K562 (cell line): ENCODE results near the gene DYNC1H1. TPM values are rescaled to one million over a fixed set of nuclear protein-coding genes. Genes with fewer than 3 reads are reported as not detected.

Experiments used
- ATAC-seq: fragments of 200-7000 bp; cut with Tn5 transposase; 3 replicates; pipeline ENCODE4 v1.9.1; 2020; ENCODE audit warnings: moderate library complexity
- BruUV-seq: library from RNA; stranded (reverse); fragments of 400-500 nt; replicated peaks from 2 replicates; lab custom pipeline; 2021; lab: Mats Ljungman, UMichigan
- CTCF ChIA-PET: fragments of 300-600 bp; formaldehyde crosslinking; extraction: SDS; loops from one replicate; lab custom pipeline; 2021; ENCODE audit warnings: low intra/inter-chr PET ratio; lab: Yijun Ruan, JAX
- POLR2A ChIA-PET: fragments of 300-600, 350-650 bp; sonication (Branson Sonifier 250); formaldehyde crosslinking; extraction: SDS; loops from one replicate; lab custom pipeline; 2021; ENCODE audit warnings: antibody characterized with exemption, inconsistent platforms; lab: Yijun Ruan, JAX
- DNase-seq, 4 experiments: peaks; one replicate each; pipeline versions ENCODE4 v3.0.0 to v3.0.0-alpha.2; 2011 to 2018; ENCODE audit warnings: low spot score in 3 of 4, mixed read lengths in 3 of 4; ENCODE audit errors: extremely low read depth in 1 of 4
- FAIRE-seq: peaks from 2 replicates; lab custom pipeline; 2011; peaks lifted over from hg19 to GRCh38; lab: Jason Lieb, UNC
- H2AFZ ChIP-seq: 2 replicates; pipeline ENCODE4 v1.6.0; 2011; ENCODE audit warnings: low read depth, low read length, control low read depth, inconsistent platforms
- H3K27ac ChIP-seq: fragments of 200-600 bp; 3 replicates; pipeline ENCODE4 v1.8.0; 2011; ENCODE audit warnings: low read depth, mild to moderate bottlenecking, control low read depth, inconsistent platforms, low read length, moderate library complexity, mixed read lengths; ENCODE audit errors: extremely low read depth
- H3K27me3 ChIP-seq, 2 experiments: fragments of 300-600 bp in 1 of 2; 2 replicates in 1 of 2; 3 replicates in 1 of 2; pipeline versions ENCODE4 v1.6.0 to v1.8.0; 2011; ENCODE audit warnings: inconsistent platforms in 2 of 2, low read length in 2 of 2, mild to moderate bottlenecking in 1 of 2, mixed read lengths in 1 of 2, moderate library complexity in 1 of 2; ENCODE audit not compliant: control insufficient read depth in 2 of 2, insufficient read depth in 2 of 2
- H3K36me3 ChIP-seq: fragments of 300-600 bp; 3 replicates; pipeline ENCODE4 v1.8.0; 2011; ENCODE audit warnings: mild to moderate bottlenecking, low read length, inconsistent platforms; ENCODE audit not compliant: control insufficient read depth, insufficient read depth
- H3K4me1 ChIP-seq, 2 experiments: fragments of 200-600 bp in 1 of 2; replicated peaks in 1 of 2; 2 replicates in 1 of 2; 3 replicates in 1 of 2; pipeline versions ENCODE4 v1.5.1 to v1.8.0; 2011; ENCODE audit warnings: inconsistent platforms in 2 of 2, low read length in 2 of 2, mild to moderate bottlenecking in 1 of 2, mixed read lengths in 1 of 2, moderate library complexity in 1 of 2; ENCODE audit not compliant: control insufficient read depth in 2 of 2, insufficient read depth in 2 of 2
- H3K4me2 ChIP-seq: 2 replicates; pipeline ENCODE4 v1.6.1; 2011; ENCODE audit warnings: low read length, control low read depth, inconsistent platforms, mixed read lengths; ENCODE audit not compliant: insufficient read depth
- H3K4me3 ChIP-seq: fragments of 200-600 bp; sonication (generic), shearing (Covaris generic); 2 replicates; pipeline ENCODE4 v1.5.1; 2016; ENCODE audit warnings: control low read depth, inconsistent platforms
- H3K79me2 ChIP-seq: fragments of 200-600 bp; 3 replicates; pipeline ENCODE4 v1.8.0; 2011; ENCODE audit warnings: low read length, inconsistent platforms; ENCODE audit not compliant: control insufficient read depth, insufficient read depth
- H3K9ac ChIP-seq, 2 experiments: 2 replicates each; pipeline versions ENCODE4 v1.6.0 to v1.6.1; 2011; ENCODE audit warnings: low read depth in 2 of 2, low read length in 2 of 2, control low read depth in 1 of 2, inconsistent platforms in 1 of 2, mild to moderate bottlenecking in 1 of 2, mixed read lengths in 1 of 2; ENCODE audit not compliant: insufficient read depth in 1 of 2
- H3K9me1 ChIP-seq: one replicate; pipeline ENCODE4 v1.6.0; 2011; ENCODE audit warnings: inconsistent platforms, mild to moderate bottlenecking, low read length, moderate library complexity; ENCODE audit not compliant: control insufficient read depth, insufficient read depth
- H3K9me3 ChIP-seq: replicated peaks from 2 replicates; pipeline ENCODE4 v1.5.1; 2011; ENCODE audit warnings: low read depth, low read length, inconsistent platforms; ENCODE audit not compliant: control insufficient read depth, insufficient read depth
- H4K20me1 ChIP-seq: replicated peaks from 2 replicates; pipeline ENCODE4 v1.6.1; 2011; ENCODE audit warnings: low read length, inconsistent platforms, mixed read lengths; ENCODE audit not compliant: control insufficient read depth, insufficient read depth
- ARID3A ChIP-seq: IDR thresholded peaks from 2 replicates; pipeline ENCODE4 v1.6.1; 2012; ENCODE audit warnings: low read depth, low read length, improper control_type of control experiment, borderline replicate concordance
- CSDE1 ChIP-seq, 2 experiments: fragments of 450-650 bp; IDR thresholded peaks; 2 replicates each; pipeline ENCODE4 v1.6.1; 2016; ENCODE audit warnings: mild to moderate bottlenecking in 1 of 2
- FOXK1 ChIP-seq: sonication (generic); formaldehyde crosslinking; IDR thresholded peaks from 2 replicates; pipeline ENCODE4 v1.8.0; 2022; ENCODE audit warnings: missing genetic modification reagents, mild to moderate bottlenecking, borderline replicate concordance
- KDM5B ChIP-seq: fragments of 200-600 bp; sonication (generic); IDR thresholded peaks from 2 replicates; pipeline ENCODE4 v1.6.1; 2012; ENCODE audit warnings: low read depth, mild to moderate bottlenecking, moderate library complexity, low read length, control low read depth, inconsistent platforms; ENCODE audit not compliant: insufficient replicate concordance
- NFIX ChIP-seq: fragments of 250-450 bp; sonication (Bioruptor Pico); IDR thresholded peaks from 2 replicates; pipeline ENCODE4 v1.4.0; 2020; ENCODE audit warnings: low read depth, mild to moderate bottlenecking, moderate library complexity
- PPARD ChIP-seq: fragments of 250-450 bp; sonication (Bioruptor Pico); IDR thresholded peaks from 2 replicates; pipeline ENCODE4 v1.8.0; 2022; ENCODE audit warnings: inconsistent platforms, mild to moderate bottlenecking, moderate library complexity
- TAF7 ChIP-seq: fragments of 450-650 bp; IDR thresholded peaks from 2 replicates; pipeline ENCODE4 v1.6.1; 2016; ENCODE audit warnings: missing genetic modification characterization, missing compliant biosample characterization
- ZBTB26 ChIP-seq: fragments of 450-650 bp; formaldehyde crosslinking; IDR thresholded peaks from 2 replicates; pipeline ENCODE4 v1.4.0; 2022; ENCODE audit warnings: missing genetic modification characterization
- ZNF589 ChIP-seq: fragments of 200-800 bp; sonication (Bioruptor generic); IDR thresholded peaks from 2 replicates; pipeline ENCODE4 v1.6.1; 2016; ENCODE audit warnings: low read depth, missing genetic modification characterization, missing compliant biosample characterization
- ZNF668 ChIP-seq: fragments of 250-450 bp; sonication (Bioruptor Pico); IDR thresholded peaks from 2 replicates; pipeline ENCODE4 v1.8.0; 2022; ENCODE audit warnings: mild to moderate bottlenecking, inconsistent platforms
- ZNF699 ChIP-seq: fragments of 250-450 bp; sonication (Bioruptor Pico); IDR thresholded peaks from 2 replicates; pipeline ENCODE4 v1.8.0; 2021; ENCODE audit warnings: mild to moderate bottlenecking, moderate library complexity; ENCODE audit not compliant: insufficient replicate concordance
- WGBS: fragments of 100-300 bp; shearing (Covaris generic); methylation state at CpG from one replicate; pipeline ENCODE4 v1.1.6; 2016; ENCODE audit warnings: low coverage, mixed read lengths; ENCODE audit not compliant: insufficient coverage; ENCODE audit errors: missing lambda C conversion rate; 5-methylcytosine and 5-hydroxymethylcytosine counted together
- in situ Hi-C: fragments of 300-500 bp; cut with MboI; formaldehyde crosslinking; loops from 4 replicates; pipeline ENCODE4 v1.15.0; 2018; ENCODE audit warnings: inconsistent platforms, mixed read lengths
- intact Hi-C: fragments of 100-400 bp; cut with micrococcal nuclease; formaldehyde crosslinking; loops from 2 replicates; pipeline ENCODE4 v1.14.2; 2022
- polyA plus RNA-seq, 8 experiments: library from polyadenylated mRNA; depleted of rRNA in 4 of 8; stranded (reverse) in 5 of 8; unstranded in 3 of 8; fragments of >200 nt; fragmentation: Nextera tagmentation in 2 of 8; fragmentation: Illumina TruSeq in 1 of 8; extraction: Ambion mirVana in 2 of 8; extraction: Trizol in 1 of 8; gene quantifications; 2 replicates each; pipeline versions ENCODE4 v1.2.1 to v1.2.3, GENCODE V29; 2011 to 2014; ENCODE audit warnings: inconsistent platforms in 1 of 8, missing spikeins in 1 of 8
- total RNA-seq, 7 experiments: library from RNA; depleted of rRNA in 6 of 7; stranded (reverse); fragments of >200 nt in 6 of 7; fragmentation: Illumina TruSeq in 2 of 7; extraction: Trizol in 2 of 7; gene quantifications; 2 replicates each; pipeline versions ENCODE4 v1.2.1 to v1.2.3, GENCODE V29; 2011 to 2021; ENCODE audit warnings: low replicate concordance in 1 of 7
- TF ChIP-seq, protein P1 (sequence below): fragments of 250-450 bp; sonication (Bioruptor Pico); IDR thresholded peaks from 2 replicates; pipeline ENCODE4 v1.5.0; 2020; ENCODE audit warnings: mild to moderate bottlenecking, borderline replicate concordance
- TF ChIP-seq, protein P2 (sequence below): fragments of 450-650 bp; formaldehyde crosslinking; IDR thresholded peaks from 2 replicates; pipeline ENCODE4 v1.4.0; 2020; ENCODE audit warnings: mild to moderate bottlenecking, mixed read lengths

DYNC1H1 gene
- total and polyA plus RNA-seq, 9 of the 15 experiments (the other 6 are each of a cell fraction or from before 2014, with no cell fraction given) = 31.9 to 335 (median 115) TPM

- TF ChIP-seq KDM5B = no peak
- TF ChIP-seq CSDE1 (IDR thresholded peaks at IDR 0.05) = no peak
- TF ChIP-seq, protein P1, sequence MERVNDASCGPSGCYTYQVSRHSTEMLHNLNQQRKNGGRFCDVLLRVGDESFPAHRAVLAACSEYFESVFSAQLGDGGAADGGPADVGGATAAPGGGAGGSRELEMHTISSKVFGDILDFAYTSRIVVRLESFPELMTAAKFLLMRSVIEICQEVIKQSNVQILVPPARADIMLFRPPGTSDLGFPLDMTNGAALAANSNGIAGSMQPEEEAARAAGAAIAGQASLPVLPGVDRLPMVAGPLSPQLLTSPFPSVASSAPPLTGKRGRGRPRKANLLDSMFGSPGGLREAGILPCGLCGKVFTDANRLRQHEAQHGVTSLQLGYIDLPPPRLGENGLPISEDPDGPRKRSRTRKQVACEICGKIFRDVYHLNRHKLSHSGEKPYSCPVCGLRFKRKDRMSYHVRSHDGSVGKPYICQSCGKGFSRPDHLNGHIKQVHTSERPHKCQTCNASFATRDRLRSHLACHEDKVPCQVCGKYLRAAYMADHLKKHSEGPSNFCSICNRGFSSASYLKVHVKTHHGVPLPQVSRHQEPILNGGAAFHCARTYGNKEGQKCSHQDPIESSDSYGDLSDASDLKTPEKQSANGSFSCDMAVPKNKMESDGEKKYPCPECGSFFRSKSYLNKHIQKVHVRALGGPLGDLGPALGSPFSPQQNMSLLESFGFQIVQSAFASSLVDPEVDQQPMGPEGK (CRISPR knock-in tag) = no peak
Measured at GRCh38 chr14:101969481-101969880, 5.1 kb downstream of the DYNC1H1 start (continued).

GRCh38 chr14:101970830-101971400, 6.5 kb downstream of the DYNC1H1 start:
- CTCF ChIA-PET = no interaction called here
- POLR2A ChIA-PET = interaction anchor here (1.4 kb wide), 1 partner anchor 16 kb away, joined by 3 read pairs; no protein-coding TSS in a partner anchor
- no TSS peak for BruUV-seq
- no peak for TF ChIP-seq ZNF589
- no peak for TF ChIP-seq ZBTB26 (CRISPR knock-in tag)
- TF ChIP-seq NFIX (CRISPR knock-in tag) = no peak
- TF ChIP-seq TAF7 (tag) = no peak
- no peak for TF ChIP-seq PPARD (CRISPR knock-in tag)
- TF ChIP-seq FOXK1 (CRISPR knock-in tag) = no peak
- TF ChIP-seq, protein P2, sequence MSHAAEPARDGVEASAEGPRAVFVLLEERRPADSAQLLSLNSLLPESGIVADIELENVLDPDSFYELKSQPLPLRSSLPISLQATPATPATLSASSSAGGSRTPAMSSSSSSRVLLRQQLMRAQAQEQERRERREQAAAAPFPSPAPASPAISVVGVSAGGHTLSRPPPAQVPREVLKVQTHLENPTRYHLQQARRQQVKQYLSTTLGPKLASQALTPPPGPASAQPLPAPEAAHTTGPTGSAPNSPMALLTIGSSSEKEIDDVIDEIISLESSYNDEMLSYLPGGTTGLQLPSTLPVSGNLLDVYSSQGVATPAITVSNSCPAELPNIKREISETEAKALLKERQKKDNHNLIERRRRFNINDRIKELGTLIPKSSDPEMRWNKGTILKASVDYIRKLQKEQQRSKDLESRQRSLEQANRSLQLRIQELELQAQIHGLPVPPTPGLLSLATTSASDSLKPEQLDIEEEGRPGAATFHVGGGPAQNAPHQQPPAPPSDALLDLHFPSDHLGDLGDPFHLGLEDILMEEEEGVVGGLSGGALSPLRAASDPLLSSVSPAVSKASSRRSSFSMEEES = no peak
- TF ChIP-seq ZNF668 (CRISPR knock-in tag) = no peak
- no peak for TF ChIP-seq ZNF699 (CRISPR knock-in tag)
- no peak for TF ChIP-seq ARID3A

More at GRCh38 chr14:101970830-101971400, 6.5 kb downstream of the DYNC1H1 start:
- in situ Hi-C loops = no loop called here
- Histone ChIP-seq H2AFZ (no peak overlapping the region), H3K9ac (no peak overlapping the region), H3K4me1 (peaks cover 0 to 13% of the 10 kb centered on the region in 2 experiments; a peak in 3 of 5 replicates), H3K4me3 (no peak overlapping the region), H3K9me1 (no peaks in the 10 kb centered on the region), H3K27ac (no peak overlapping the region), H3K79me2 (peaks cover 92% of the 10 kb centered on the region), H3K27me3 (no peaks in the 10 kb centered on the region), H3K9me3 (no peaks in the 10 kb centered on the region), H4K20me1 (peaks cover 7% of the 10 kb centered on the region; the same call in 1 of the 2 replicates), H3K36me3 (peaks cover 53% of the 10 kb centered on the region), H3K4me2 (no peak overlapping the region)
- DNase-seq = no peak
- ATAC-seq = no peak
- intact Hi-C loops = no loop called here
- no peak for FAIRE-seq
- 82% methylated on average over 5 of the region's 11 CpGs for WGBS
